OCI-M2 (cell line): ENCODE measurements around the gene PSTPIP1.
"Not testable (repeated sequence)": the region's sequence is repeated elsewhere in the genome, so short reads cannot be mapped to it uniquely, and the experiment has no call there.

Source experiments
- DNase-seq: peaks from one replicate; lab custom pipeline; 2025; ENCODE audit not compliant: unreplicated experiment; lab: John Stamatoyannopoulos, UW

The PSTPIP1 gene

GRCh38 chr15:76994971-76995945 lies at the start of gene PSTPIP1:
Gene PSTPIP1, plus strand, starts transcription at chr15:76995126. Its CDS starts 448 bp downstream, at chr15:76995574.
- DNase-seq = no peak

GRCh38 chr15:76945494-76946093 lies 49.3 kb upstream of the PSTPIP1 start:
- DNase-seq = no peak

DNA sequence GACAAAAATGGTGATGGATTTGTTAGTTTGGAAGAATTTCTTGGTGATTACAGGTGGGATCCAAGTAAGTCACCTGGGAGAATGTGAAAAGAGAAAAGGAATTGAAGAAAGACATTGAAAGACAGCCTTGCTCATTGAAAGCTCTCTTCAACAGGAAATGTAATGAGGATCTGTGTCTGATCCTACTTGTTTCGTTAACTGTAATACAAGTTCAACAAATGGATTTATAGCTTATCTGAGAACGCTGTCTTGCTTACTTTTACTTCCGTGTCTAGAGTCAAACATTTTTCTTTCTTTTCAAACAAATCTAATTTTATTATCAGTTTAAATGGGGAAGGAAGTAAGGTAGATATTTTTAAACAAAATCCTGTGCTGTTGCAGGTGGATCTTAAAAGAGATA lies 47.5 kb upstream of the PSTPIP1 start:
- DNase-seq = no peak

GRCh38 chr15:76951220-76951619 lies 43.7 kb upstream of the PSTPIP1 start:
- DNase-seq = no peak

GRCh38 chr15:76953913-76954312 lies 41.0 kb upstream of the PSTPIP1 start:
- no peak for DNase-seq

DNA sequence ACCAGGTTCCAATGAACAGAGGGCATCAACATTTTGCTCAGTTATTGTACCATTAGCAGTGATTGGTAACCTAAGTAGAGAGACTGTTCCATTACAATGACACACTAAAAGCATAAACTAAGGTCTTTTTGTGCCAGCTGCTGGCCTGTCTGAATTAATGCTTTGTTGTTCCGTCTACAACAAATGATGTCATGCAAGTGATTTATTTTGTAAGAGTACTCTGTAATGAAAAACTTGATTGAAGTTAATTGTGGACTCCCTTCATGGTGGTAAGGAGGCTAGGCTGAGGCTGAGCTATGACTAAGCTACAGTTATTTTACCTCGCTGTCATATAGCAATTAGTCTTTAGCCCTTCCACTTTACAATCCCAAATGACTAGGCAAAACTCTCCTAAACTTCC lies 40.2 kb upstream of the PSTPIP1 start:
- no peak for DNase-seq

DNA sequence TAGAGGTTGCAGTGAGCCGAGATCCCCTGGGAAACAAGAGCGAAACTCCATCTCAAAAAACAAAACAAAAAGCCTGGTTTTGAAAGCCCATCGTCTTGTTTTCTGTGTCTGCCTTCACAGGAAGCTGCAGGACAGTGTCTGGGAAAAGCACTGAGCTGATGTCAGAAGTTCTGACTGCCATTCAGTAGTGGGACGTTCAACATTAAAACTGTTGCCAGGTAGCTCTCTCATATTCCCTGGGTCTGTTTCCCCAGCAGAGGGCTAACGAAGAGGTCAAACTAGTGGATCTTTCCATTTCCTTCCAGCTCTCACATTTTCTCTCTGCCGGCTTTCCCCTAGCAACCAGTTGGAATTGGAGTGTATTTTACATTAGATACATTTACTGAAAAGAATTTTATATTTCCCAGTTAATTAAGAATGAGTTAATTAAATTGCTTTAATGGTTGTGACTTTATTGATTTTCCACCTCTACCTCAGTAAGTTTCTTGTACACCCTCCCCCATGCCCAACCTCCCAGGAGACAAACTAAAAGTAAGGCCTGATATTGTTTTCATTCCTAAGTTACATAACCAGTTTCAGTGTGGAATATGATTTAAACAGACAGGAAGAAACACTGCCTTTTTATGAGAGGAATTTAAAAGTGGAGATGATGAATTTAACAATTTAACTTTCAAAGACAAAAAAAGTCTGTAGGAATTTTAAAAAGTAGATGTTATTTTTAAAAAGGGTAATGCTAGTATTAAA lies 33.5 kb upstream of the PSTPIP1 start:
- DNase-seq = no peak

DNA sequence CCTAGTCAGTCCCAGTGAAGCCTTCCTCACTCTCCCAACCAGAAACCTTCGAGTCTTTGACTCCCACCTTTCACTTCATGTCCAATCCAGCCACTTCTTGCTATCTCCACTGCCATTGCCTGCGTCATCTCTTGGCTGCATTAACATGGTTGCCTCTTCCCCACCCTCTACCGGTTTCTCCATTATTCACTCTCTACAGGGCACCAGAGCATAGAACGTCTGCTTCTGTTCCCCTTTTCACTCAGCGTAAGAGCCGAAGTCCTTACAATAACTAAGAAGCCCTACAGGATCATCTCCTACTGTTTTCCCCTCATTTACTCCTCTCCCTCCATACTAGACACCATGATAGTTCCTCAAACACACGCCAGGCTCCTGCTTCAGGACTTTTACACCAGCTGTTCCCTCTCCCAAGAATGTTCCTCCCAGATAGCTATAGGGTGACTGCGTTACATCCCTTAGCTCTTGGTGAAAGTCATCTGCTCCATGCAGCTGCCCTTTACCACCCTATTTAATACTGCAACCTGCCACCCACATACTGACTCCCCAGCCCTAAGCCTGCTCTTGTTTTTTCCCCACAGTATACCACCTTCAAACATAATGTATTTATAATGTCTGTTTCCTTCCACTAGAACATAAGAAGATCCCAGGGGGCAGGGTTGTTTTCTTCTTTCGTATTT lies 32.5 kb upstream of the PSTPIP1 start:
- no peak for DNase-seq

GRCh38 chr15:76963596-76963995 lies 31.3 kb upstream of the PSTPIP1 start:
- no peak for DNase-seq

- DNase-seq = no peak
Observed at GRCh38 chr15:76964157-76964556, 30.8 kb upstream of the PSTPIP1 start.

DNA sequence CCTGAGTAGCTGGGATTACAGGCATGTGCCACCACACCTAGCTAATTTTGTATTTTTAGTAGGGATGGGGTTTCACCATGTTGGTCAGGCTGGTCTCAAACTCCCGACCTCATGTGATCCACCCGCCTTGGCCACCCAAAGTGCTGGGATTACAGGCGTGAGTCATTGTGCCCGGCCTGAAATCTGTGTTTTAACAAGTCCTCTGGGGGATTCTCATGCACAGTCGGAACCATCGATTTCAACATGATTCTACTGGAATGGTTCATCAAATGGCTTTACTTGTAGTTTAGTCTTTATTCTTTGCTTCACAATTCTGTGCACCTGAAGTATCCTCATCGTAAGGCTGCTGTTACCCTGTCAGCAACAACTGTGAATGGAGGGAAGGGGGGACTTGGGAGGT lies 28.9 kb upstream of the PSTPIP1 start:
- not testable (repeated sequence) for DNase-seq

- DNase-seq = no peak
Observed at GRCh38 chr15:76967067-76967466, 27.9 kb upstream of the PSTPIP1 start.

- DNase-seq = no peak
Observed at GRCh38 chr15:76968306-76968705, 26.6 kb upstream of the PSTPIP1 start.

DNA sequence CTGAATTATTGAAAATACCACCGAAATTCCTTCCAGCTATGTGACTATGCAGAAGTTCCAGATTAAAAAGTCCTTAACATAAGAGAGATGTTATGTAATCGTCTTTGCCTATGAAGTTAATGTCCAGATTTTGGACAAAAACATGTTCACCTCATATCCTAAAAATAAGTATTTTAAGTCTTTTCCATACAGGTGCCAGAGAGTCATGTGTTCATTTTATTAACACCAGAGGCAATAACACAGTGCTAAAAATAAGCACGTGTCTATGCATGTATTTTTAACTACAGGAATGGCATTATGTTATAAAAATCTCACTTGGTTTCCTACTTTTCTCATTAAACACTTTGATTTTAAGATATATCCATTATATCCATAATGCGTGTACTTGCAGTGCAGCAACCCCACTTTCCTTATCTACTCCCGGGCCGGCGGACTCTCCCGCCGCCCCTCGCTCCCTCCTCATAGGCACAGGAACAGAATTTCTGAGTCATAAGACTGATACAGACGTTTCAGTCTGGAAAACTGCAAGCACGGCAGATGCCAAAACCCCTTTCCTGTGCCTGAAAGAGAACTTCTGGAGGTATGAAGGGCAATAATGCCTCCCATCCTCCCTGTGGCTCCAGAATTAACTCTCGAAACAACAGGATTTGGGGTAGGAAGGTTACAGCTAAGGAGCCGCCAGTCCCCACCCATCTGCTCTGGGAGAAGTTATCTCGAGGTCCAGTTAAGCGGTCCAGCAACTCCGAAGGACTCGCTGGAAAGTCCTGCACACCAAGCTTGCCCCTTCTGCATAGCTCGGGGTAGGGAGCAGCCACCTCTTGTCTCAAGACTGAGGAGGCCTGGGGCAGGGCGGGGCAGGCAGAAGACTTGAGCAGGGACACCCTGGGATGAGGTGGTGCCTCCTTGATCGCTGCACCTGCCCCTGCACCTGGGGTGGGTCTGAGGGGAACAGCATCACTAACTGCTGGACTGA lies 22.3 kb upstream of the PSTPIP1 start:
- DNase-seq = no peak

DNA sequence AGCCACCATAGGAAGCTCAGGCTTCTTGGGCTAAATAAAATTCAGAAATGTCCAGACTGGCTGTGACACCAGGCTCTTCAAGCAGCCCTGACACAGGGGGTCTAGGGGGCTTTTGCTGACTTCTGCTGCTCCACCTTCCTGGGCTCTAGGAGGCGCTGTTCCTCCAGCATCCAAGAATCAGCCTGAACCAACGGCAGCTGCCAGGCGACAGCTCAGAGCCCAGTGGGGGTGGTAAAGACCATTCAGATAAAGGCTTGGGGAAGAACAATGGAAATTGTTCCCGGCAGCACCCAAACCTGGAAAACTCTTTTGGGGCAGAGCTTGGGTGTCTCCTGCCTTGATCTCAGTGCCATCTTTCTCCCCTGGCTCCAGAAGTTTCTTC lies 21.6 kb upstream of the PSTPIP1 start:
- DNase-seq = no peak

GRCh38 chr15:76973906-76974305 lies 21.0 kb upstream of the PSTPIP1 start:
- DNase-seq = no peak

DNA sequence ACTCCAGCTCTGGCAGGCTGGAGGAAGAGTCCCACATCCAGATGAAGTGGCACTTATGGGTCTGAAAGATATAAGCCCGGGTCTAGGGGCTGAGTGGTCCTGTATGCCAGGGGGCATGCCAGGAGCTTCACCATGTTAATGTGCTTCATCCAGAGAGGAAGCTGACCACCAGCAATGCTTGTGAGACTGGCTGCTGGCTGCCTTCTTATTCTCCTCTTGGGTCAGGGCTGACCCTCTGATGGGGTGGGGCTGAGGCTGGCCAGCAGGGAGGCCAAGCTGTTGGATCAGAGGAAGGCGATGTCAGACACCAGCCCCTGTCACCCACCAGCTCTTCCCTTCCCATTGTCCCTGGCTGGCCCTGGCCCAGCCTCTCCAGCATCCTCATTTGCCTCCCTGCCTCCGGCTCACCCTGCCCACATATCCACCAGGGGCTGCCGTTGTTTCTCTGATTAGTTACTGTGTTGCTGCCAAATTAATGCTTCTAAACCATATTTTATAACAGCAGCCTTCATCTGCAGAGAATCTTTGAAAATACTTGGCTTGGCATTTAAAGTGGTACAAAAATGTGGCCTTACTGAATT lies 20.4 kb upstream of the PSTPIP1 start:
- DNase-seq = no peak

DNA sequence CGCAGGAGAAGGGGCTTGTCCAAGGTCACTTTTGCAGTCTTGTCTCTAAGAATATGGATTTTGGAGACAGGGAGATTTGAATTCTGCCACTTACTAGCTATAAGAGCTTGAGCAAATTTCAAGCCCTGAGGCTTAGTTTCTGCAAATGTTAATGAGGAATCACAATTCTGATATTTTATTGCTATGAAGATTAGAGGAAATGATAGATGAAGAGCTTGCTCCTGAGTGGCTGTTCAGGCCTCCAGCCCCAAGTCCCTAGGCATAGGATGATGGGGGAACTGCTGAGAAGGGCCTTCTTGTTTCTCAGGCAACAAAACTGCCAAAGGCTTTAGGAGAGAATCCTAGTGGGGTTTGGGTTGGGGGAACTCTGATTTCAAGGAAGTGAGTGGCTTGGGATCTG lies 18.8 kb upstream of the PSTPIP1 start:
- DNase-seq = no peak

DNA sequence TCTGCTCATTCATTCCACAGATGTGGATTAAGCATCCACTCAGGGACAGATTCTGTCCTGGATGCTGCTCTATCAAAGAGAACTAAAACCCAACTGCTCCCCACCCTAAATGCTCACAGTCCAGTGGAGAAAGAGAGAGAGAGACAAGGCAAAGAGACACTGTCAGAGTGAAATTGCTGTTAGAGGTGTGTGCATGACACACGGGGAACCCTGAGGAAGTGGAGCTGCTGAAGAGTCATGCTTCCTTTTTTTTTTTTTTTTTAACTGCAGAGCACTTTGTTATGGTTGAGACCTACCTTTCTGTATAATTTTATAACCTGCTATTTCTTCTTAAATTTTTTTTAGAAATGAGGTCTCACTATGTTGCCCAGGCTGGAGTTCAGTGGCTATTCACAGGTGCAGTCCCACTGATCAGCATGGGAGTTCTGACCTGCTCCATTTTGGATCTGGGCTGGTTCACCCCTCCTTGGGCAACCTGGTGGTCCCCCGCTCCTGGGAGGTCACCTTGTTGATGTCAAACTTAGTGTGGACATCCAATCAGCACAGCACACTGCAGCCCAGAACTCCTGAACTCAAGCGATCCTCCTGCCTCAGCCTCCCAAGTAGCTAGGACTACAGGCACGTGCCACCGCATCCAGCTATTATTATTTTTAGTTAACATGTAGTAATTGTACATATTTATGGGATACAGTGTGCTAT lies 18.2 kb upstream of the PSTPIP1 start:
- DNase-seq = no peak
